Astrocyte of the cerebellum (primary cell): ENCODE measurements around the gene MRPL27.

ENCODE experiments used
- DNase-seq: peaks from one replicate; pipeline ENCODE4 v3.0.0-alpha.2; 2011; ENCODE audit warnings: low read depth
- H3K4me3 ChIP-seq: 2 replicates; pipeline ENCODE4 v1.5.1; 2011; ENCODE audit warnings: mild to moderate bottlenecking, low read depth, low read length, moderate library complexity
- CTCF ChIP-seq: IDR thresholded peaks from 2 replicates; pipeline ENCODE4 v1.5.1; 2012; ENCODE audit warnings: low read length, low read depth, moderate library complexity, mild to moderate bottlenecking; ENCODE audit errors: missing control alignments
- in situ Hi-C: cut with HindIII; loops from 2 replicates; pipeline ENCODE4 v1.10.0; 2017; ENCODE audit warnings: low sequenced_read_pairs

MRPL27 gene

GRCh38 chr17:50396261-50397110, 23.5 kb upstream of the MRPL27 start:
- in situ Hi-C loops: no loop called here
- H3K4me3 ChIP-seq: peak overlapping the region; percentile 88
- TF ChIP-seq CTCF: no peak
- DNase-seq: peak; percentile 16

- no peak for DNase-seq
- H3K4me3 ChIP-seq: no peak overlapping the region
- TF ChIP-seq CTCF: no peak
- in situ Hi-C loops: no loop called here
Measured at GRCh38 chr17:50394711-50395110, 21.7 kb upstream of the MRPL27 start.

GRCh38 chr17:50393700-50394099, 20.7 kb upstream of the MRPL27 start:
- DNase-seq: no peak
- H3K4me3 ChIP-seq: no peak overlapping the region
- TF ChIP-seq CTCF: no peak
- in situ Hi-C loops: no loop called here

GRCh38 chr17:50392621-50393020, 19.6 kb upstream of the MRPL27 start:
- TF ChIP-seq CTCF: no peak
- in situ Hi-C loops: no loop called here
- no peak overlapping the region for H3K4me3 ChIP-seq

GRCh38 chr17:50389534-50389933, 16.6 kb upstream of the MRPL27 start:
- no peak for TF ChIP-seq CTCF
- DNase-seq: no peak
- in situ Hi-C loops: no loop called here
- no peak overlapping the region for H3K4me3 ChIP-seq

More at GRCh38 chr17:50392621-50393020, 19.6 kb upstream of the MRPL27 start:
- no peak for DNase-seq

- DNase-seq: no peak
- no peak overlapping the region for H3K4me3 ChIP-seq
- no peak for TF ChIP-seq CTCF
- in situ Hi-C loops: no loop called here
Measured at GRCh38 chr17:50388728-50389127, 15.7 kb upstream of the MRPL27 start.
